ENCODE results near the gene RAD23A.

RAD23A gene

GRCh38 chr19:12992729-12993128 lies 47.1 kb downstream of the RAD23A start:
- Histone ChIP-seq H3K23ac (ENCODE audit: low read length in 2 of 2) (no peak overlapping the region), H3K9ac (ENCODE audit: low read length) (no peak overlapping the region), H3K18ac (ENCODE audit: low read depth in 1 of 2, low read length in 2 of 2) (no peak overlapping the region), H2AFZ (ENCODE audit: low read depth, low read length) (no peak overlapping the region), H3K14ac (ENCODE audit: low read length in 2 of 2) (no peak overlapping the region), H3K4me3 (ENCODE audit: insufficient read depth in 1 of 2, low read depth in 1 of 2, low read length in 2 of 2) (no peak overlapping the region), H3K4ac (ENCODE audit: low read depth in 1 of 2, low read length in 2 of 2) (no peak overlapping the region), H3K79me1 (replicated peaks; ENCODE audit: low read length, poor library complexity, severe bottlenecking) (no peaks in the 10 kb centered on the region), H3K36me3 (ENCODE audit: control insufficient read depth in 1 of 2, insufficient read depth in 2 of 2, low read depth in 1 of 2, low read length in 2 of 2) (peaks cover 0 to 8% of the 10 kb centered on the region in 2 experiments), H4K8ac (ENCODE audit: low read length) (no peak overlapping the region), H4K91ac (ENCODE audit: low read length) (no peak overlapping the region), H3K4me1 (ENCODE audit: control insufficient read depth, insufficient read depth, low read depth, low read length) (peaks cover 19% of the 10 kb centered on the region), H3K9me3 (ENCODE audit: control insufficient read depth, low read length) (no peaks in the 10 kb centered on the region), H3K4me2 (ENCODE audit: low read length, poor library complexity, severe bottlenecking) (no peak overlapping the region), H3K27me3 (ENCODE audit: control insufficient read depth in 1 of 2, insufficient read depth in 1 of 2, low read length in 2 of 2) (peaks cover 0 to 51% of the 10 kb centered on the region in 2 experiments), H2AK5ac (ENCODE audit: low read length, severe bottlenecking) (no peak overlapping the region), H2BK12ac (ENCODE audit: low read length in 2 of 2) (no peak overlapping the region), H2BK120ac (ENCODE audit: low read depth, low read length) (no peak overlapping the region), H2BK15ac (ENCODE audit: low read depth, poor library complexity, severe bottlenecking) (no peak overlapping the region), H2BK5ac (ENCODE audit: low read depth, low read length, poor library complexity, severe bottlenecking) (no peak overlapping the region), H3K27ac (ENCODE audit: low read length, poor library complexity, severe bottlenecking) (no peak overlapping the region)
- 80% methylated on average over 11 of the region's 11 CpGs for whole genome bisulfite sequencing
- DNase-seq: no peak

GRCh38 chr19:12993562-12993961 lies 47.9 kb downstream of the RAD23A start:
- H3K27ac ChIP-seq (ENCODE audit: low read length, poor library complexity, severe bottlenecking): no peak overlapping the region
- 87% methylated on average over 7 of the region's 7 CpGs for WGBS

DNA sequence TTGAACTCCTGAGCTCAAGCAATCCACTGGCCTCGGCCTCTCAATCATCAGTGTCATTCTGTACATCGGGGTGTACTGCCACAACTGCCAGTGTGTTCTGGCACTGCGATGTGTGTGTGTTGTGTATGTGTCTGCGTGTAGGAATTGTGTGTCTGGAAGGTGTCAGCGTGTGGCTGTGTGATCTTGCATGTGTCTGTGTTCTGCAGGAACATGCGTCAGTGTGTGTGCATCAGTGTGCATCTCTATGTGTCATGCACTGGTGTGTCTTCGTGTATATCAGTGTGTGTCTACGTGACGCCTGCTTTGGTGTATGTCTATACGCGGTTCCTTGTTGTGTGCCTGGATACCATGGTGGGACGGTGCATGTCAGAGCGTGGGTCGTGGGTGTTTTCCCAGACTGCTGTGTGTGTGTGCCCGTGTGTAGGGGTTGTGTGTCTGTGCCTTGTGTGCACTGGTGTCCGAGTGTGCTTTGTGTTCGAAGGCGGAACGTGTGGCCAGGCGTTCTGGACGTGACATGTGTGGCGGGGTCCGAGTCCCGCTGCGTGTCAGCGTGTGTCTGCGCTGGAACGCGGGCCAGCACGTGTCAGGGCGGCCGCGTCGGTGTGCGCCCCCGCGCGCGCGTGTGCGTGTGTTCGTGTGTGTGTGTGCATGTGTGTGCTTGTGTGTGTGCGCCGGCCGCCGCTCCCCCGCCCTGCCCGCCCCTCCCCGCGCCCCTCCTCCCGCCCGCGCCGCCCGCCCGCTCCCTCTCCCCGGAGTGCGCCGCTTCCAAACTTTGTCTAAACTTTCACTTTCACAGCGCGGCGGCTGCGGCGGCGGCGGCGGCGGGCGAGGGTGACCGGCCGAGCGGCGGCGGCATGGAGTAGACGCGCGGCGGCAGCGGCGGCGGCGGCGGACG lies 49.3 kb downstream of the RAD23A start, which contains the start of gene NFIX:
Gene NFIX, plus strand, starts transcription at position 775 of the 895 bp plus-strand sequence. CDS start 363 bp downstream, outside the sequence.
- H2BK120ac ChIP-seq (ENCODE audit: low read depth, low read length): no peak within 1 kb of the TSS
- H3K4ac ChIP-seq (ENCODE audit: low read depth in 1 of 2, low read length in 2 of 2): peak within 1 kb of the TSS in 1 of 2 experiments; percentile 17
- H3K23ac ChIP-seq (ENCODE audit: low read length in 2 of 2): peak within 1 kb of the TSS in 1 of 2 experiments; percentile 14
- peak within 1 kb of the TSS; percentile 54 for H2AFZ ChIP-seq (ENCODE audit: low read depth, low read length)
- H3K18ac ChIP-seq (ENCODE audit: low read depth in 1 of 2, low read length in 2 of 2): peak within 1 kb of the TSS; percentile 16 to 83
- no peak within 1 kb of the TSS for H2BK15ac ChIP-seq (ENCODE audit: low read depth, poor library complexity, severe bottlenecking)
- H3K9me3 ChIP-seq (ENCODE audit: control insufficient read depth, low read length): no peaks in the 10 kb centered on the region
- peak within 1 kb of the TSS; percentile 66 to 91 for H3K4me3 ChIP-seq (ENCODE audit: insufficient read depth in 1 of 2, low read depth in 1 of 2, low read length in 2 of 2)
- no peak within 1 kb of the TSS for H2BK12ac ChIP-seq (ENCODE audit: low read length in 2 of 2)
- H3K36me3 ChIP-seq (ENCODE audit: control insufficient read depth in 1 of 2, insufficient read depth in 2 of 2, low read depth in 1 of 2, low read length in 2 of 2): peaks cover 11 to 13% of the 10 kb centered on the region in 2 experiments
- H3K27me3 ChIP-seq (ENCODE audit: control insufficient read depth in 1 of 2, insufficient read depth in 1 of 2, low read length in 2 of 2): peaks cover 0 to 43% of the 10 kb centered on the region in 2 experiments
- peak within 1 kb of the TSS; percentile 64 for H4K8ac ChIP-seq (ENCODE audit: low read length)
- H4K91ac ChIP-seq (ENCODE audit: low read length): no peak within 1 kb of the TSS
- no peak within 1 kb of the TSS for H2AK5ac ChIP-seq (ENCODE audit: low read length, severe bottlenecking)
- DNase-seq: peak; percentile 69
- WGBS: 43% methylated on average over 24 of the region's 84 CpGs
- peak within 1 kb of the TSS; percentile 95 for H3K9ac ChIP-seq (ENCODE audit: low read length)
- peaks cover 19% of the 10 kb centered on the region for H3K4me1 ChIP-seq (ENCODE audit: control insufficient read depth, insufficient read depth, low read depth, low read length)
- H3K79me1 ChIP-seq (replicated peaks; ENCODE audit: low read length, poor library complexity, severe bottlenecking): no peaks in the 10 kb centered on the region
- no peak within 1 kb of the TSS for H3K27ac ChIP-seq (ENCODE audit: low read length, poor library complexity, severe bottlenecking)
- peak within 1 kb of the TSS; percentile 86 for H3K4me2 ChIP-seq (ENCODE audit: low read length, poor library complexity, severe bottlenecking)
- no peak within 1 kb of the TSS for H2BK5ac ChIP-seq (ENCODE audit: low read depth, low read length, poor library complexity, severe bottlenecking)
- H3K14ac ChIP-seq (ENCODE audit: low read length in 2 of 2): peak within 1 kb of the TSS in 1 of 2 experiments; percentile 22

More at GRCh38 chr19:12993562-12993961, 47.9 kb downstream of the RAD23A start:
- Histone ChIP-seq H2BK5ac (ENCODE audit: low read depth, low read length, poor library complexity, severe bottlenecking) (no peak overlapping the region), H3K9me3 (ENCODE audit: control insufficient read depth, low read length) (no peaks in the 10 kb centered on the region), H3K23ac (ENCODE audit: low read length in 2 of 2) (no peak overlapping the region), H3K4me3 (ENCODE audit: insufficient read depth in 1 of 2, low read depth in 1 of 2, low read length in 2 of 2) (no peak overlapping the region), H2BK12ac (ENCODE audit: low read length in 2 of 2) (no peak overlapping the region), H3K18ac (ENCODE audit: low read depth in 1 of 2, low read length in 2 of 2) (no peak overlapping the region), H3K36me3 (ENCODE audit: control insufficient read depth in 1 of 2, insufficient read depth in 2 of 2, low read depth in 1 of 2, low read length in 2 of 2) (peaks cover 2 to 9% of the 10 kb centered on the region in 2 experiments), H3K4ac (ENCODE audit: low read depth in 1 of 2, low read length in 2 of 2) (no peak overlapping the region), H3K9ac (ENCODE audit: low read length) (no peak overlapping the region), H2BK15ac (ENCODE audit: low read depth, poor library complexity, severe bottlenecking) (no peak overlapping the region), H4K8ac (ENCODE audit: low read length) (no peak overlapping the region), H4K91ac (ENCODE audit: low read length) (no peak overlapping the region), H2AFZ (ENCODE audit: low read depth, low read length) (no peak overlapping the region), H3K4me1 (ENCODE audit: control insufficient read depth, insufficient read depth, low read depth, low read length) (peaks cover 19% of the 10 kb centered on the region), H3K79me1 (replicated peaks; ENCODE audit: low read length, poor library complexity, severe bottlenecking) (no peaks in the 10 kb centered on the region), H3K27me3 (ENCODE audit: control insufficient read depth in 1 of 2, insufficient read depth in 1 of 2, low read length in 2 of 2) (peaks cover 0 to 44% of the 10 kb centered on the region in 2 experiments), H2BK120ac (ENCODE audit: low read depth, low read length) (no peak overlapping the region), H3K14ac (ENCODE audit: low read length in 2 of 2) (no peak overlapping the region), H2AK5ac (ENCODE audit: low read length, severe bottlenecking) (no peak overlapping the region), H3K4me2 (ENCODE audit: low read length, poor library complexity, severe bottlenecking) (no peak overlapping the region)
- DNase-seq: no peak
